HCT116 (cell line): ENCODE data around the gene TUBA1C. TPM values are rescaled to one million over a fixed set of nuclear protein-coding genes. Genes with fewer than 3 reads are reported as not detected.
"Not testable (repeated sequence)": the region's sequence is repeated elsewhere in the genome, so short reads cannot be mapped to it uniquely, and the experiment has no call there.

Experiments used
- ATAC-seq: fragments of 200-7000 bp; cut with Tn5 transposase; 2 replicates; pipeline ENCODE4 v1.9.1; 2020; ENCODE audit warnings: mild to moderate bottlenecking, moderate library complexity
- BruUV-seq: library from RNA; stranded (reverse); fragments of 400-500 nt; replicated peaks from 2 replicates; lab custom pipeline; 2021; lab: Mats Ljungman, UMichigan
- CTCF ChIA-PET: fragments of 300-600 bp; sonication (Branson Sonifier 250); formaldehyde crosslinking; loops from one replicate; lab custom pipeline; 2021; ENCODE audit warnings: antibody characterized with exemption; lab: Charles Lee
- POLR2A ChIA-PET: fragments of 300-600, 350-600 bp; sonication (Branson Sonifier 250); formaldehyde crosslinking; loops from one replicate; lab custom pipeline; 2021; ENCODE audit warnings: antibody characterized with exemption; lab: Charles Lee
- RAD21 ChIA-PET, 2 experiments: fragments of 300-600 bp; sonication (Branson Sonifier 250); formaldehyde crosslinking; loops; one replicate each; lab custom pipeline; 2023; ENCODE audit warnings: low total read pairs in 2 of 2; ENCODE audit not compliant: uncharacterized antibody in 2 of 2, unreplicated experiment in 2 of 2, low non-redundant PET in 1 of 2; lab: Charles Lee
- DNase-seq: peaks from one replicate; pipeline ENCODE4 v3.0.0-alpha.2; 2010; ENCODE audit warnings: low read depth, low spot score
- H2AFZ ChIP-seq: fragments of 200-600 bp; shearing (Covaris generic), sonication (generic); 2 replicates; pipeline ENCODE4 v1.6.1; 2017; ENCODE audit warnings: low read depth, mixed run types, mixed read lengths, antibody characterized with exemption, low read length; ENCODE audit not compliant: poor library complexity, severe bottlenecking
- H3K27ac ChIP-seq: 2 replicates; pipeline ENCODE4 v1.5.1; 2012; ENCODE audit warnings: low read depth, low read length
- H3K27me3 ChIP-seq: fragments of 200-600 bp; sonication (generic); 2 replicates; pipeline ENCODE4 v1.6.1; 2016; ENCODE audit warnings: mixed run types, low read length, mixed read lengths; ENCODE audit not compliant: insufficient read depth
- H3K36me3 ChIP-seq, 2 experiments: fragments of 200-500 bp in 1 of 2; fragments of 200-600 bp in 1 of 2; sonication (Bioruptor generic) in 1 of 2; sonication (generic) in 1 of 2; 2 replicates each; pipeline versions ENCODE4 v1.5.1 to v1.6.1; 2014 to 2016; ENCODE audit warnings: low read length in 2 of 2, inconsistent platforms in 1 of 2, mixed read lengths in 1 of 2, mixed run types in 1 of 2; ENCODE audit not compliant: insufficient read depth in 2 of 2, control insufficient read depth in 1 of 2
- H3K4me1 ChIP-seq, 2 experiments: fragments of 200-600 bp in 1 of 2; sonication (generic) in 1 of 2; 2 replicates each; pipeline versions ENCODE4 v1.5.1 to v1.6.1; 2012 to 2017; ENCODE audit warnings: low read length in 2 of 2, inconsistent platforms in 1 of 2, mild to moderate bottlenecking in 1 of 2, mixed read lengths in 1 of 2, mixed run types in 1 of 2, moderate library complexity in 1 of 2; ENCODE audit not compliant: insufficient read depth in 2 of 2, control insufficient read depth in 1 of 2
- H3K4me2 ChIP-seq: fragments of 200-600 bp; sonication (generic); 2 replicates; pipeline ENCODE4 v1.6.1; 2017; ENCODE audit warnings: mixed run types, low read length, mixed read lengths
- H3K4me3 ChIP-seq, 2 experiments: fragments of 200-600 bp in 1 of 2; sonication (generic) in 1 of 2; replicated peaks in 1 of 2; 2 replicates each; pipeline ENCODE4 v1.5.1; 2011 to 2016; ENCODE audit warnings: low read length in 2 of 2, control low read depth in 1 of 2, low read depth in 1 of 2, mild to moderate bottlenecking in 1 of 2, mixed read lengths in 1 of 2, mixed run types in 1 of 2
- H3K79me2 ChIP-seq: fragments of 200-600 bp; sonication (generic); 2 replicates; pipeline ENCODE4 v1.6.1; 2017; ENCODE audit warnings: mild to moderate bottlenecking, mixed run types, low read length, moderate library complexity, mixed read lengths; ENCODE audit not compliant: insufficient read depth
- H3K9ac ChIP-seq: fragments of 200-600 bp; sonication (generic); 2 replicates; pipeline ENCODE4 v1.6.1; 2016; ENCODE audit warnings: low read length, mixed read lengths
- H3K9me2 ChIP-seq: fragments of 200-600 bp; sonication (generic), shearing (Covaris generic); 2 replicates; pipeline ENCODE4 v1.6.1; 2017; ENCODE audit warnings: mixed run types, mild to moderate bottlenecking, moderate library complexity; ENCODE audit not compliant: insufficient read depth
- H3K9me3 ChIP-seq, 2 experiments: fragments of 200-500 bp in 1 of 2; fragments of 200-600 bp in 1 of 2; sonication (Bioruptor generic) in 1 of 2; sonication (generic) in 1 of 2; 2 replicates each; pipeline ENCODE4 v1.6.1; 2014 to 2017; ENCODE audit warnings: low read length in 2 of 2, mixed read lengths in 2 of 2, inconsistent platforms in 1 of 2, low read depth in 1 of 2, mild to moderate bottlenecking in 1 of 2, mixed run types in 1 of 2, moderate library complexity in 1 of 2; ENCODE audit not compliant: control insufficient read depth in 1 of 2, insufficient read depth in 1 of 2
- H4K20me1 ChIP-seq: fragments of 200-600 bp; sonication (generic), shearing (Covaris generic); 2 replicates; pipeline ENCODE4 v1.6.1; 2017; ENCODE audit warnings: mixed run types, mild to moderate bottlenecking, moderate library complexity; ENCODE audit not compliant: insufficient read depth
- CTCF ChIP-seq, 3 experiments: fragments of 200-600 bp in 1 of 3; sonication (generic) in 1 of 3; IDR thresholded peaks in 2 of 3; conservative IDR thresholded peaks in 1 of 3; 2 replicates each; pipeline ENCODE4 v1.5.1; 2012 to 2017; ENCODE audit warnings: low read depth in 2 of 3, low read length in 2 of 3, antibody characterized with exemption in 1 of 3, borderline replicate concordance in 1 of 3, control low read depth in 1 of 3, mild to moderate bottlenecking in 1 of 3, mixed read lengths in 1 of 3, mixed run types in 1 of 3, moderate library complexity in 1 of 3; ENCODE audit not compliant: insufficient read depth in 1 of 3
- JUND ChIP-seq: IDR thresholded peaks from 2 replicates; pipeline ENCODE4 v1.6.1; 2012
- MAX ChIP-seq: IDR thresholded peaks from 2 replicates; pipeline ENCODE4 v1.6.1; 2012
- RAD21 ChIP-seq: IDR thresholded peaks from 2 replicates; pipeline ENCODE4 v1.6.1; 2012; ENCODE audit warnings: low read depth, mild to moderate bottlenecking
- SIN3A ChIP-seq: IDR thresholded peaks from 2 replicates; pipeline ENCODE4 v1.6.1; 2012; ENCODE audit warnings: low read depth
- SRF ChIP-seq: IDR thresholded peaks from 2 replicates; pipeline ENCODE4 v1.6.1; 2012; ENCODE audit warnings: low read depth
- ZNF274 ChIP-seq: fragments of 200-500 bp; sonication (Bioruptor generic); IDR thresholded peaks from 2 replicates; pipeline ENCODE4 v1.6.1; 2014; ENCODE audit warnings: mild to moderate bottlenecking, low read depth, low read length, inconsistent platforms
- intact Hi-C: fragments of 100-400 bp; cut with micrococcal nuclease; formaldehyde crosslinking; loops from 2 replicates; pipeline ENCODE4 v1.10.0; 2022
- total RNA-seq: library from RNA; stranded (reverse); gene quantifications from one replicate; pipeline ENCODE4 v1.2.1, GENCODE V29; 2021; ENCODE audit not compliant: unreplicated experiment
- TF ChIP-seq, protein P1 (sequence below): IDR thresholded peaks from 2 replicates; pipeline ENCODE4 v1.6.1; 2012

TUBA1C gene
- total RNA-seq, 1 experiment from 2014 or later = 571 TPM

GRCh38 chr12:49309386-49309785 lies 44.5 kb downstream of the TUBA1C start:
- BruUV-seq = no TSS peak
- Histone ChIP-seq H3K4me1 (no peaks in the 10 kb centered on the region), H2AFZ (no peak overlapping the region), H3K4me3 (no peak overlapping the region), H3K36me3 (no peaks in the 10 kb centered on the region), H3K27ac (no peak overlapping the region), H3K9ac (no peak overlapping the region), H4K20me1 (no peaks in the 10 kb centered on the region), H3K79me2 (no peaks in the 10 kb centered on the region), H3K9me2 (no peaks in the 10 kb centered on the region), H3K9me3 (no peaks in the 10 kb centered on the region), H3K27me3 (no peaks in the 10 kb centered on the region), H3K4me2 (no peak overlapping the region)
- DNase-seq = no peak
- CTCF ChIA-PET = no interaction called here
- intact Hi-C loops = no loop called here
- POLR2A ChIA-PET = interaction anchor here (1.8 kb wide), 1 partner anchor 32 kb away, joined by 3 read pairs; no protein-coding TSS in a partner anchor
- TF ChIP-seq RAD21 = no peak
- TF ChIP-seq, protein P1, sequence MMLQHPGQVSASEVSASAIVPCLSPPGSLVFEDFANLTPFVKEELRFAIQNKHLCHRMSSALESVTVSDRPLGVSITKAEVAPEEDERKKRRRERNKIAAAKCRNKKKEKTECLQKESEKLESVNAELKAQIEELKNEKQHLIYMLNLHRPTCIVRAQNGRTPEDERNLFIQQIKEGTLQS = no peak
- no peak for TF ChIP-seq JUND
- TF ChIP-seq MAX = no peak
- no peak for TF ChIP-seq SRF
- TF ChIP-seq CTCF (IDR thresholded peaks at IDR 0.05 in 2 of 3, conservative IDR thresholded peaks at IDR 0.05 in 1 of 3; ENCODE audit: borderline replicate concordance in 1 of 3, insufficient read depth in 1 of 3, low read depth in 2 of 3, low read length in 2 of 3) = no peak
- TF ChIP-seq SIN3A = no peak
- TF ChIP-seq ZNF274 = no peak
- no peak for ATAC-seq
- RAD21 ChIA-PET = no interaction called here

DNA sequence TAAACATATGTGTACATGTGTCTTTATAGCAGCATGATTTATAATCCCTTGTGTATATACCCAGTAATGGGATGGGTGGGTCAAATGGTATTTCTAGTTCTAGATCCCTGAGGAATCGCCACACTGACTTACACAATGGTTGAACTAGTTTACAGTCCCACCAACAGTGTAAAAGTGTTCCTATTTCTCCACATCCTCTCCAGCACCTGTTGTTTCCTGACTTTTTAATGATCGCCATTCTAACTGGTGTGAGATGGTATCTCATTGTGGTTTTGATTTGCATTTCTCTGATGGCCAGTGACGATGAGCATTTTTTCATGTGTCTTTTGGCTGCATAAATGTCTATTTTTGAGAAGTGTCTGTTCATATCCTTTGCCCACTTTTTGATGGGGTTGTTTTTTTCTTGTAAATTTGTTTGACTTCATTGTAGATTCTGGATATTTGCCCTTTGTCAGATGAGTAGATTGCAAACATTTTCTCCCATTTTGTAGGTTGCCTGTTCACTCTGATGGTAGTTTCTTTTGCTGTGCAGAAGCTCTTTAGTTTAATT lies 45.6 kb downstream of the TUBA1C start:
- H3K27me3 ChIP-seq, CTCF ChIA-PET, H3K36me3 ChIP-seq, POLR2A ChIA-PET, H3K9ac ChIP-seq, H3K79me2 ChIP-seq, RAD21 ChIA-PET, H3K4me3 ChIP-seq, H3K27ac ChIP-seq, H3K4me2 ChIP-seq, H2AFZ ChIP-seq, H3K4me1 ChIP-seq, intact Hi-C loops, H4K20me1 ChIP-seq, H3K9me3 ChIP-seq, ATAC-seq, BruUV-seq, DNase-seq, H3K9me2 ChIP-seq: not testable (repeated sequence)
